G401.6 (cell line): ENCODE measurements around the gene ACTL10.
"Not testable (repeated sequence)": the region's sequence is repeated elsewhere in the genome, so short reads cannot be mapped to it uniquely, and the experiment has no call there.

ENCODE experiments used
- FAIRE-seq: peaks from 2 replicates; lab custom pipeline; 2012; peaks lifted over from hg19 to GRCh38; lab: Jason Lieb, UNC

ACTL10 gene

DNA sequence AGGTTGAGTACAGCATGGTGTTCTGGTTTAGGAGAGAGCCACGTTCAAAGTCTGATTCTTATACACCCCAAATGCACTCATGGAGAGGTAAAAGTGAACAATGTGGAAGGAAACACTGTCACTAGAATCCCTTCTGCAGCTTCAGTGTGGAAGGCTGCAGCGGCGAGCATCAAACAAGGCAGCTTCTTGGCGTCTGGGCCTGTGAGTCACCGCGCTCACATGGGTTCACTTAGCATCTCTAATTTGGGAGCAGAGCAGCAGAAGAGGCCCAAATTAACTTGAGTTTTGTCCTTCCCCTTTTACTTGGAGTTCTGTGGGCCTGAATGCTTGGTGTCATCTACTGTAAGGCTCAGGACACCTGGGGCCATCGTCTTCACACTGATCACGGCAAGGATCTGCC lies 30.4 kb downstream of the ACTL10 start:
- FAIRE-seq = no peak

DNA sequence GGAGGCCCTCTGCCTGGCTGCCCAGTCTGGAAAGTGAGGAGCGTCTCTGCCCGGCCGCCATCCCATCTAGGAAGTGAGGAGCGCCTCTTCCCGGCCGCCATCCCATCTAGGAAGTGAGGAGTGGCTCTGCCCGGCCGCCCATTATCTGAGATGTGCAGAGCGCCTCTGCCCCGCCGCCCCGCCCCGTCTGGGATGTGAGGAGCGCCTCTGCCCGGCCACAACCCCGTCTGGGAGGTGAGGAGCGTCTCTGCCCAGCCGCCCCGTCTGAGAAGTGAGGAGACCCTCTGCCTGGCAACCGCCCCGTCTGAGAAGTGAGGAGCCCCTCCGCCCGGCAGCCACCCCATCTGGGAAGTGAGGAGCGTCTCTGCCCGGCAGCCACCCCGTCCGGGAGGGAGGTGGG lies 32.2 kb downstream of the ACTL10 start:
- not testable (repeated sequence) for FAIRE-seq

DNA sequence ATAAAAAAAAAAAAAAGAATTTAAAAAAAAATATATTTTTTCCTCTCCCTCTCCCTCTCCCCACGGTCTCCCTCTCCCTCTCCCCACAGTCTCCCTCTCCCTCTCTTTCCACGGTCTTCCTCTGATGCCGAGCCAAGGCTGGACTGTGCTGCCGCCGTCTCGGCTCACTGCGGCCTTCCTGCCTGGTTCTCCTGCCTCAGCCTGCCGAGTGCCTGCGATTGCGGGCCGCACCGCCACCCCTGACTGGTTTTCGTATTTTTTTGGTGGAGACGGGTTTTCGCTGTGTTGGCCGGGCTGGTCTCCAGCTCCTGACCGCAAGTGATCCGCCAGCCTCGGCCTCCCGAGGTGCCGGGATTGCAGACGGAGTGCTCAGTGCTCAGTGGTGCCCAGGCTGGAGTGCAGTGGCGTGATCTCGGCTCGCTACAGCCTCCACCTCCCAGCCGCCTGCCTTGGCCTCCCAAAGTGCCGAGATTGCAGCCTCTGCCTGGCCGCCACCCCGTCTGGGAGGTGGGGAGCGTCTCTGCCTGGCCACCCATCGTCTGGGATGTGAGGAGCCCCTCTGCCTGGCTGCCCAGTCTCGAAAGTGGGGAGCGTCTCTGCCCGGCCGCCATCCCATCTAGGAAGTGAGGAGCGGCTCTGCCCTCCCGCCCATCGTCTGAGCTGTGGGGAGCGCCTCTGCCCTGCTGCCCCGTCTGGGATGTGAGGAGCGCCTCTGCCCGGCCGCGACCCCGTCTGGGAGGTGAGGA lies 34.1 kb downstream of the ACTL10 start:
- not testable (repeated sequence) for FAIRE-seq

DNA sequence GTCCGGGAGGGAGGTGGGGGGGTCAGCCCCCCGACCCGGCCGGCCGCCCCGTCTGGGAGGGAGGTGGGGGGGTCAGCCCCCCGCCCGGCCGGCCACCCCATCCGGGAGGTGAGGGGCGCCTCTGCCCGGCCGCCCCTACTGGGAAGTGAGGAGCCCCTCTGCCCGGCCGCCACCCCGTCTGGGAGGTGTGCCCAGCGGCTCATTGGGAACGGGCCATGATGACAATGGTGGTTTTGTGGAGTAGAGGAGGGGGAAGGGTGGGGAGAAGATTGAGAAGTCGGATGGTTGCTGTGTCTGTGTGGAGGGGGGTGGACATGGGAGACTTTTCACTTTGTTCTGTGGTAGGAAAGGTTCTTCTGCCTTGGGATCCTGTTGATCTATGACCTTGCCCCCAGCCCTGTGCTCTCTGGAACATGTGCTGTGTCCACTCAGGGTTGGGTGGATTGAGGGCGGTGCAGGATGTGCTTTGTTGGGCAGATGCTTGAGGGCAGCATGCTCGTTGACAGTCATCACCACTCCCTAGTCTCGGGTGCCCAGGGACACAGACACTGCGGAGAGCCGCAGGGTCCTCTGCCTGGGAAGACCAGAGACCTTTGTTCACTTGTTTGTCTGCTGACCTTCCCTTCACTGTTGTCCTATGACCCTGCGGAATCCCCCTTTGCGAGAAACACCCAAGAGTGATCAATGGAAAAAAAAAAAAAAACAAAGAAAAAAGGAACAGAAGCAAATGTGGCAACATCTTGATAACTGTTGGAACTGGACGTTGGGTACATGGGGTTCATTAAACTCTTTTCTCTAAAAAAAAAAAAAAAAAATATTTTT lies 35.1 kb downstream of the ACTL10 start:
- no peak for FAIRE-seq

DNA sequence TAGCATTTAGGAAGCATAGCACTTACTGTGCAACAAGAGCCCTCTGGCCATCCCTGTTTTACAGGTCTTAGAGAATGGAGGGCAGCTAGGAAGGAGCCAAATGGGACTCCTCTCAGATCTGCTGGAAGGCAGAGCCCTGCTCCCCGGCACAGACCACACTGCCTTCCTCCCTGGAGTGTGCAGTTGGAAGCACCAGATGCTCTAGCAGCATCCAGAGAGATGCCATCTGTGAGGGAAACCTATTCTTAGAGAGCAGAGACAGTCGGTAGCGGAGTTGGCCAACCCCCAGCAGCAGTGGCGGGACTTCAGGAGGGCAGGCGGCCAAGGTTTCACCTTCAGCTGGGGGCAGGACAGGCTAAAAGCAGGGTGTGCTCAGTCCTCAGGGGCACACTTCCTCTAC lies 36.1 kb downstream of the ACTL10 start:
- no peak for FAIRE-seq

DNA sequence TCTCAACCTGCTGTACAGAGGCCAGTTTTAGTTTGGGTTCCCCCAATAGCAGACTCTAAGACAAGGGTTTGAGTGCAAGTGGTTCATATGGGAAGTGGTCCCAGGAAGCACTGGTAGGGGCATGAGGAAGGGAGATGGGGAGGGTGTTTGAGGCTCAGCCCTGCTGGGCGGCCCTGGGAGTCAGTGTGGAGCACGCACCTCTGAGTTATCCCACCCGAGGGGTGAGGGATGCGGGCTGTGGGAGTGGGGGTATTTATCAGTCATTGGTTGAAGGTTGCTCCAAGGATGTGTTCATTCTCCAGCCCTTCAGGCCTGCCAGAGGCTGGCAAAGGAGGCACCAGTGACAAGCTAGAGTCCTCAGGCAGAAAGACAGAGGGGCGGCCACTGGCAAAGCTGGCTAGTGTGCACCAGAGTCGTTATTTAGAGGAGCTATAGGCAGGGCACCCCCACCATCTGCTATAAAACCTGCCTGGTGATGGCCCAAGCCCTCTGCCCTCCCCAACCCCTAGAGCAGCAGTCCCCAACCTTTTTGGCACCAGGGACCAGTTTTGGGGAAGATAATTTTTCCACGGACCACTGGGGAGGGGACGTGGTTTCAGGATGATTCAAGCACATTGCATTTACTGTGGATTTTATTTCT lies 36.9 kb downstream of the ACTL10 start:
- FAIRE-seq = no peak

DNA sequence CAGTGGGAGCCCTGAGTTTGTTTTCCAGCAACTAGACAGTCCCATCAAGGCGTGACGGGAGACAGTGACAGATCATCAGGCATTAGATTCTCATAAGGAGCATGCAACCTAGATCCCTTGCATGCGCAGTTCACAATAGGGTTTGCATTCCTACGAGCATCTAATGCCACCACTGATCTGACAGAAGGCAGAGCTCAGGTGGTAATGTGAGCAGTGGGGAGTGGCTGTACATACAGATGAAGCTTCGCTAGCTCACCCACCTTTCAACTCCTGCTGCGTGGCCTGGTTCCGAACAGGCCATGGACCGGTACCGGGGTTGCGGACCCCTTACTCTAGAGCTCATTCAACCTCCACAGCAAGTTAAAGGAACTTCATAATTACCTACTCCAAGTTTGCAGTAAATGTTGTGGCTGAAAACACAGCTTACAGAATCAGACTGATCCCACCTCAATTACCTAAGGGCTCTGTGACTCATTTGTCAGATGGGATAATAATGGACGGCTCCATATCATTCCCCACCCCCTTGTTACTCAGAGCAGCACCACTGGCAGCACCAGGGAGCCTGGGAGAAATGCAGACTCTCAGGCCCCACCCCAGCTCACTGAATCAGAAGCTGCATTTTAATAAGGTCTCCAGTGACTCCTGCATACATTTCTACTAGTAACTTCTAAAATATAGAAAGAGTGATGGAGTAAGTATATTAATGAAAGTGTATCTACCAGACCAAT lies 37.6 kb downstream of the ACTL10 start:
- FAIRE-seq = no peak

DNA sequence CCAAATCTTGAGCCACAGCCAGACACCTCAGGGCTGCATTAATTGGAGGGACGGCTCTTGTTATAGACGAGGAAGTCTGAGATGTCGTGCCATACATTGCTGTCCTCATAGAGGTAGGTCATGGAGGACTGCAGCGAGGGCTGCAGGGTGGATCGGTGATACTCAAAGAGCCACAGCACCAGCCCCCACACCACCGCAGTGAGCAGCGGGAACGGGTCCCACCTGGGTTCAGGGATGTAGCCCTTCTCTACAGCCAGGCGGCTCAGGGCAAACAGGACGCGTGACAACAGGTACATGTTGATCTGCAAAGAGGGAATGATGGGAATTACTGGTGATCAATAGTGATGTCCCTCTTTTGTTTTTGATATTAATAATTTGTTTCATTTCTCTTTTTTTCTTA lies 40.9 kb downstream of the ACTL10 start:
- no peak for FAIRE-seq

DNA sequence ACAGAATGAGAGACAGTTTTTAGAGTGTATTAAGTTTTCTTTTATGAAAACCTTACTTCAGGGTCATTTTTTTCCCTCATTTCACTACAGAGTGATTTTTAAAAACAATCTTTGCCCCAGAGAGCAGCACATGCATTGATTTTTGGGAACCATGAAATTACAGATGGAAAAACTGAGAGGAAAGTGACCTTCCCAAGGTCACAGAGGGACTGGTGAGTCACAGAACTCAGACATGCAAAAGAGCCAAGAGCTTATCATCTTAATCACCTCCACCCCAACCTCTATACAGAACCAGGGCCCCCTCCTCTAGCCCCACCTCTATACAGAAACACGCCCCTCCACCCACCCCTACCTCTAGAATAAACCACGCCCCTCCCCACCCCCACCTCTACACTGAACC lies 42.7 kb downstream of the ACTL10 start:
- FAIRE-seq = no peak

DNA sequence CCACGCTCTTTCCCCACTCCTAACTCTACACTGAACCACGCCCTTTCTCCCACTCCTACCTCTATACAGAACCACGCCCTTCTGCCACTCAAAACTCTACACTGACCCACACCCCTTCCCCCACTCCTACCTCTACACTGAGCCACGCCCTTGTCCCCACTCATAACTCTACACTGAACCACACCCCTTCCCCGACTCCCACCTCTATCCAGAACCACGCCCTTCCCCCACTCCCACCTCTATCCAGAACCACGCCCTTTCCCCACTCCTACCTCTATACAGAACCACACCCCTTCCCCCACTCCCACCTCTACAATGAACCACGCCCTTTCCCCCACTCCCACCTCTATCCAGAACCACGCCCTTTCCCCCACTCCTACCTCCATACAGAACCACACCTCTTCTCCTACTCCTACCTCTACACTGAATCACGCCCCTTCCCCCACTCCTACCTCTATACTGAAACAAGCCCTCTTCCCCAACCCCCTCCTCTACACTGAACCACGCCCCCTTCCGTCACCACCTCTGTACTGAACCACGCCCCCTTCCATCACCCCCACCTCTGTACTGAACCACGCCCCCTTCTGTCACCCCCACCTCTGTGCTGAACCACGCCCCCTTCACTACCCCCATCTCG lies 43.3 kb downstream of the ACTL10 start:
- no peak for FAIRE-seq

DNA sequence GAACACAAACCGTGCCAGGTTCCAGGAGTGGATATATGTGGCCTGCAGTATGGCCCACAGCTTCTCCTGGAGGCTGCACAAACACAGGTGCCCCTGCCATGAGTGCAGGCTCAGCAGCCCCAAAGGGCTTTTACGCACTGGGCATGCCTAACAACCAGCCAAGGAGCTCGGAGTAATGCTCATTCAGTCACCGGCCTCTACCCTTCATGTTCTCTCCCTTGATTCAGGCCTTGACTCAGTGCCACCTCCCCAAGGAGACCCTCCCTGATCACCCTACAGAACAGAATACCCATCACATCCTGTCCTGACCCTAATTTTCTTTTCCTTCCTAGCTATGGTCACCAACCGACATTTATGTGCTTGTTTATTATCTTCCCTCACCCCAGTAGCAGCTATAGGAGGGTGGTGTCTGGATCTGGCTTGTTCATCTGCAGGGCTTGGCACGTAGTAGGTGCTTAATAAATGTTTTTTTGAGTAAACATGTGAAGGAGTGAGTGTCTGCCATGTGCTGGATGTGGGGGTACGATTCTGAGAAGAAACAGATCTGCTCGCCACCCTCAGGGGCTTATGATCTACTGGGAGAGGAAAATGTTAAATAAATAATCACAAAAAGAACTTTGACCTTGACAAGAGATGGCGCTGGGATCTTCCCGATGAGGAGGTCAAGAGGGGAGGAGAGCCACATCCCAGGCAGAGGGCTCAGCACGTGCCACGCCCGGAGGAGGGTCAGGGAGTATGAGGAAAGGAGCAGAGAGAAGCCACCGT lies 44.1 kb downstream of the ACTL10 start:
- FAIRE-seq = no peak

DNA sequence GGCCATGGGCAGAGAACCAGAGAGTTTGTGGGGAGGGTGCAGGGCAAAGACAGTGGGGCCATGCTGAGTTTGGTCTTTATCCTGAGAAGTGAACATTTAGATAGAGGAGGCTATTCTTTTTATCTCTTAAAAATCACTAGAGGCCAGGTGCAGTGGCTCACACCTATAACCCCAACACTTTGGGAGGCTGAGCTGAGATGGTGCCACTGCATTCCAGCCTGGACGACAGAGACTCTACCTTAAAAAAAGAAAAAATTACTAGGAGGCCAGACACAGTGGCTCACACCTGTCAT lies 44.6 kb downstream of the ACTL10 start:
- no peak for FAIRE-seq

DNA sequence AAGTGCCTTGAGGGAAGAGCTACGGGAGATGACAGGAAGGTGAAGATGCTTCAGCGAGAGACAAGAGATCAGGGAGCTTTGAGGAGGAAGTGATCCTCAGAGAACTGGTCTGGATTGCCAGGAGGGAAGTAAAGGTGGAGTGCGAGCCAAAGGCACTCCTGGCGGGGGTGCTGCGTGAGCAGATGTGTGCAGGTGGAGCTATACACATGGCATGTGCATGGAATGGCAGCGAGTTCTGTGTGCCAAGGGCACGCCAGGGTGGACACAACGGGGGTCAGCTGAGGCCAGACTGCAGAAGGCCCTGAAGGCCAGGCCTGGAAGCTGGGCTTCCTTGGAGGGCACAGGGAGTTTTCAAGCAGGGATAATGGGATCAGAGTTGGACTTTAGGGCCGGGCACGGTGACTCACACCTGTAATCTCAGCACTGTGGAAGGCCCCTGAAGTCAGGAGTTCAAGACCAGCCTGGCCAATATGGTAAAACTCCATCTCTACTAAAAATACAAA lies 47.2 kb downstream of the ACTL10 start:
- no peak for FAIRE-seq

DNA sequence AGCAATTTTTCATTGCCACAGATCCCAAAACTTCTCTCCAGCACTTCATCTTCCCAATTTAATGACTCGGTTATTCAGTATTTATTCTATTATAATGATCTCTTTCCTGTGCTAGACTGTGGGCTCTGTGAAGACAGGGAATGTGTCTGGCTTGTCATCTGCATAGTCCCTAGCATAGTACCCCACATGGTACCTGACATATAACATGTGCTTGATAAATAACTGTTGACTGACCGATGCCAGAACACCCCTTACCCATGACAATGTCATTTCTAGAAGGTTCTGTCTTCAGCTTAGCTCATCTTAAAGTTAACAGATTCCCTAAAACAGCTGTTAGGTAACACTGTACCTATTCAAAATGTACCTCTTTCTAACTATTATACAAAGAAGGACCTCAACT lies 49.8 kb downstream of the ACTL10 start:
- no peak for FAIRE-seq
